Measurements from ENCODE around the gene IGFL2.

DNA sequence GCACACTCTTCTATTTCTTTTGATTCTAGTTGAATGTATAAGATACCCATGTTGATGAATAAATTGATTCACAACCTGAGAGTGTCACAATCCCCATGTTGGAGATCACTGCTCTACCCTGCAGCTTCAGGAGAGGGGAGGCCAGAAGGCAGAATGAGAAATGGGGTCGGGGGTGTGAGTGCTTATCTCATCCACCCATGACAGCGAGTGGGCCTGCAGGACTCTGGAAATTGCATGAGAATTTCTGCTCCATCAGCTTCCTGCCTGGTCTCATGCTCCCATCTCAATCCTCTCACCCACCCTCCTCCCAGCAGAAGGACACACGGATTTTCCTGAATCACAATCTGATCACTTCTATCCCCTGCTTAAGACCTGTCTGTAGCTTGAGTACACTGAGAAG is 58.6 kb downstream of the IGFL2 start:
- TF ChIP-seq POLR2A (conservative IDR thresholded peaks at IDR 0.05) (no peak), ATF1 (CRISPR knock-in tag; IDR thresholded peaks at IDR 0.05) (no peak), ATF1 (tag; IDR thresholded peaks at IDR 0.05) (no peak), ZNF282 (CRISPR knock-in tag; IDR thresholded peaks at IDR 0.05) (no peak), MAX (CRISPR knock-in tag; IDR thresholded peaks at IDR 0.05) (no peak), NBN (IDR thresholded peaks at IDR 0.05; ENCODE audit: low read depth) (no peak), GTF2A2 (tag; IDR thresholded peaks at IDR 0.05) (no peak), ZNF57 (CRISPR knock-in tag; IDR thresholded peaks at IDR 0.05) (no peak)

Data from K562 (cell line).